ENCODE results near the gene RNF13.
"Not testable (repeated sequence)": the region's sequence is repeated elsewhere in the genome, so short reads cannot be mapped to it uniquely, and the experiment has no call there.

Gene RNF13

DNA sequence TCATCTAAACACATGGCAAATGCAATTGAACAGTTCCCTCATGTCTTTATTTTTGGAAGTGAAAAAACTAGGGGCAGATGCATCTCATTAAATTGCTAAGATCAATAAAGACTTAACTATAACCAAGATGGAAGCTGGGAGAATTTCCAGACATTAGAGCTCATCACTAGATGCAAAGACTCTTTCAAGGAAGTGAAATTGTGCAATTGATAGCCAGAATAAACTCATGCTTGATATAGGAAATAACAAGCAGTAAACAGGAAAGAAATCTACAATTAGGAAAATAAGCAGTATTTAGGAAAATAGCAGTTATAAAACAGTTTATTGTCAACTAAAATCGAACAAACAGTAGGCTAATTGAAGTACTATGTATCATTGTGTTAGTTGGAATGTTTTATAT, 11.8 kb upstream of the RNF13 start:
- DNase-seq (ENCODE audit: low spot score): no peak

DNA sequence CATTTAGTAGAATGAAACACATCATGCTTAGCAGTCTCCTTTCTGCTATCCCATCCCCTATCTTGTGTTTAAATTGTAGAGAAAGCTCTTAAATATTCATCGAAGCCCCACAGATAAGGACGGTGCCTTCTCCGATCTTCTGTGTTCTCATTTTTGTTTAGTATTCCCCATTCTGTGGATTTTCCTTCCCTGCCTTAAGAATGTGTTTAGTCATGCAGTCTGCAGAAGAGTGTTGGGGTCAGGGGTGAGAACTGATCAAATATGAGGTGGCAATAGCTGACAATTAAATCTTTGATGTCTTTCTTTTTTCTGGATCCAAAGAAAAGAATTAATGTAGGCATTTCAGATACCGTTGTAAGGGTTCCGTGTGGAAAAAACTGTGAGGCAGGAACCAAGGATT, 11.4 kb upstream of the RNF13 start:
- no peak for DNase-seq (ENCODE audit: low spot score)

DNA sequence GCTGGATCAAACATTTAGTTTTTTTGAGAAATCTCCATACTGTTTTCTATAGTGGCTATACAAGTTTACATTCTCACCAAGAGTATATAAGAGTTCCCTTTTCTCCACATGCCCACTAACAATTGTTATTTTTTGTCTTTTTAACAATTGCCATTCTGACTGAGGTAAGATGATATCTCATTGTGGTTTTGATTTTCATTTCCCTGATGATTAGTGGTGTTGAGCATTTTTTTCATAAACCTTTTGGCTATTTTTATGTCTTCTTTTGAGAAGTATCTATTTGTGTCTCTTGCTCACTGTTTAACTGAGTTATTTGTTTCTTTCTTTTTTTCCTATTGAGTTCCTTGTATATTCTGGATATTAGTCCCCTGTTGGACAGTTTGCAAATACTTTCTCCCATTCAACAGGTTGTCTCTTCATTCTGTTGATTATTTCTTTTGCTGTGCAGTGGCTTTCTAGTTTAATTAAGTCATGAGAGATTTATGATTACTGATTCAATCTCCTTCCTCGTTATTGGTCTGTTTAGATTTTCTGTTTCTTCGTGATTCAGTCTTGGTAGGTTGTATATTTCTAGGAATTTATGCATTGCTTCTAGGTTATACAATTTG, 6.7 kb upstream of the RNF13 start:
- DNase-seq (ENCODE audit: low spot score): no peak

DNA sequence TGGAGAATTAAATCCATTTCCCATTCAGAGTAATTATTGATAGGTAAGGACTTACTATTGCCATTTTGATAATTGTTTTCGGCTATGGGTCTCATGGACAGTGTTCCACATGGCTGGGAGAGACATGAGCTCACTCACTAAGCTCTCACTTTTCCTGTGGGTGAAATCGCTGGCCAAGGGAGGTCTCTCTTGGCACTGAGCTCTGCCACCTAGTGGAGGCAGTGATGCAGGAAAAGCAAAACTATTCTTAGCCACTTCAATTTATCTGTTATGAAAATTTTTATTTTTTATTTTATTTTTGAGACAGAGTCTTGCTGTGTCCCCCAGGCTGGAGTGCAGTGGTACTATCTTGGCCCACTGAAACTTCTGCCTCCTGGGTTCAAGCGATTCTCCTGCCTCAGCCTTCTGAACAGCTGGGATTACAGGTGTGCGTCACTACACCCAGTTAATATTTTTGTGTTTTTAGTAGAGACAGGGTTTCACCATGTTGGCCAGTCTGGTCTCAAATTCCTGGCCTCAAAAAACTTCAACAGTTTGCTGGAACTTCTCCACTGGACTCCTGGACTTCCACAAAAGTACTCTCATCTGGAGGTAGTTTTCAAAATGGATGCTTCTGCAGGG, 4.7 kb upstream of the RNF13 start:
- peak; percentile 69 for DNase-seq (ENCODE audit: low spot score)

DNA sequence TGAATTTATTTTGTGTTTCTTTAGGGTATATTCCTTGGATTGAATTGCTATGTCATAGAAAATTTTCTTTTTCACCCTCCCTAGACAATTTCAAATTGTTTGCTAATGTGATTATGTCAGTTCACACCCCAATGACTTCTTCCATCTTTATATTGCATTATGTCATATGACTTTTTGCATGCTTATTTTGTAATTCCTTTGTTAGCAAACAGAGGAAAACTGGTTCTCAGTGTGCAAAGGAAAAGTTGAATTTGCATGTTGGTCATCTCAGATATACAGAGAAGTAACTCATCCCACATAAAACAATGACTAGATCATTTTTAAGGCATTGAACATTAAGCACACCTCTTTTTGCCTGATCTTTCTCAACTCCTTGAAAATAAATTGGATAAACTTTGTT, 3.3 kb upstream of the RNF13 start:
- DNase-seq (ENCODE audit: low spot score): no peak

DNA sequence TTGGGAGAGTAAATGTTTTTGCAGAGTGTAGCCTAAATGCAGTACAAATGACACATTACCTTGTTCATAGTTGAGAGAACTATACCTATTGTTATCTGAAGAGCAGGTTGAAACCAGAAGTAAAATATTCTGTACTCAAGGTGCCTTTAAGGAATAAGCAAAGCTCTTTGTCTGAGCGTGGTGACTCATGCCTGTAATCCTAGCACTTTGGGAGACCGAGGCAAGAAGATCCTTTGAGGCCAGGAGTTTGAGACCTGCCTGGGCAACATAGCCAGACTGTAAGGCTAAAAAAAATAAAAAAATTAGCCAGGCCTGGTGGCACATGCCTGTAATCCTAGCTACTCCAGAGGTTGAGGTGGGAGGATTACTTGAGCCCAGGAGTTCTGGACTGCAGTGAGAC, 2.2 kb upstream of the RNF13 start:
- no peak for DNase-seq (ENCODE audit: low spot score)

DNA sequence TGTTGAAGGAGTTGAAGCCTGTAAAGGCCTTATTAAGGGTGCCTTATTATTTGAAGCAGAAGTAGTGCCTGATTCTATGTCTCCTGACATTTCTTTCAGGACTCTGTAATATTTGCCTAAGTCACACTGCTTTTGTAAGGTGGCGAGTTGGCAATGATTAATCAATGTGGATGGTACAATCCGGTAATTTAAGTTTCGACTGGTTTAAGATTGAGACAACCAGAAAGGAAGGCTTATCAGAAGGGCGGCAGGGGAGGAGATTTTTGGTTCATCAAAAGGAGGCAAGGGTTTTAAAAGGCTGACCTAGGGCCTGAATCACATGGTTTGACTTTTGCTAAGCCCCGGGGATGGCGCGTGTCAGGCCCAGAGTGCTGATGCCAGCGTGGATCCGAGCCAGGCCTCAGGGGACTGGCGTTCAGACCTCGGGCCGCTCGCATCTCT, 830 bp upstream of the RNF13 start:
- no peak for DNase-seq (ENCODE audit: low spot score)

DNA sequence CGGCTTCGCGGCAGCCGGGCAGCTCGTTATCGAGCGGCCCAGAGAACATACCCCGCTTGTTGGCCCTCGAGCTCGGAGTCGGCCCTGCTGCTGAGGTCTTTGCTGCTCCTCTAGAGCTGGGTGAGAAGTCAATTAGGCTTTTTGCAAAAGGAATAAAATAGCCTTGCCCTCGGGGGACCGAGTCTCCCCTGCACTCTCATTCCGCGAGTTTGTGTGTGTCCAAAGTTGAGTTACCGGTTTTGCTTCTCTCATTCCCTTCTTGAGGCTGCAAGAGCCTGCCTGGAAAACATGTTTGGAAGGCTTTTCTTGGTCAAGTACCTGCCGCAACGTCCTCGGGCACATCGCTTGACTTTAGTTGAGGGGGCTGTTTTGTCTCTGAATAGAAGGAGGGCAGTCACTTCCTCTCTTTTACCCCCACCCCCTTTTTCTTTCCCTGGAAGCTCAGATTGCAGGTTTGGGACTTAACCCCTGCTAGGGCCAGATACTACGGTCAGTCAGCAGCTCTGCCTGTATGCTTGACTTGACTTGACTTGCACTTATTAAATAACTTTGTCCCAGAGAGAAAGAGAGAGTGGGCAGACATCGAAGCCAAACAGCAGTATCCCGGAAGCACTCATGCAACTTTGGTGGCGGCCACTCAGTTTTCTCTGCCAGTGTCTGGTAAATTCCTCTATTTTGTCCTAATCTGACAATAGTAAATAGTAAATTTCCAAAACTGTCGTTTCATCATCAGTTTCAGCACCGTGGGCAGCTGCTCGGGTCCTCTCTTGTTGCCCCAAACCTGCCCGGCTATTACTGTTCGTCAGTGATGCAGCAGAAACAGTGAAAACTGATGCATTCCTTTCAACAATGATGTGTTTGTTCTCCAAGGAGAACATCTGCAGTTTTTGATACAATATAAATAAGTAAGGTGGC, 609 bp downstream of the RNF13 start:
- peak; percentile 56 for DNase-seq (ENCODE audit: low spot score)

DNA sequence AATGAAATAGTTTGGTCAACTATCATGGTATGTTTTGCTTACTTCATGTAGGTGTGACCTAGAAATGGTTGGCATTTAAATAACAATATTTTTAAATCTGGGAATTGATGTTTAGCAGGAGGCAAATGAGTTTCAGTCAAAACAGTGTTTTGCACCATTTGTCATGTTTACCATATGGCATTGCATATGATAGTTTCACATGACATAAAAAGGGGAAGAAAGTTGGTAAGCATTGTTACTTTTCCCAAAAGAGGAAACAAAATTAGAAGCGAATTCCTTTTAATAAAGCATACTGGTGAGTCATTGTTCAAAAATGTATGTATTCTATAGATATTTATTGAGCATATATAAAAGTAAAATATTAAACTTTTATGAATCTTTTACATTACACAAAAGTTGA, 2.3 kb downstream of the RNF13 start:
- no peak for DNase-seq (ENCODE audit: low spot score)

DNA sequence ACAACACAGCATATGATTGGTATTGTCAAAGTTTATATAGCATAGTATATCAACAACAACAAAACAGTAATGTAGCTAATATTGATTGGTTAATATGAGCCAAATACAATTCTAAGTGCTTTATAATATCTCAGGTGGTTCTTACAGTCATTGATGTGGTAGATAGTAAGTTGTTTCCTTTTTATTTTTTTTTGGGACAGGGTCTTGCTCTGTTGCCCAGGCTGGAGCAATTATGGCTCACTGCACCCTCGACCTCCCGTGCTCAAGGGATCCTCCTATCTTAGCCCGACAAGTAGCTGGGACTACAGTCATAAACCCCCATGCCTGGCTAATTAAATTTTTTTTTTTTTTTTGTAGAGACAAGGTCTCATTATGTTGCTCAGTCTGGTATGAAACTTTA, 2.7 kb downstream of the RNF13 start:
- DNase-seq (ENCODE audit: low spot score): no peak

DNA sequence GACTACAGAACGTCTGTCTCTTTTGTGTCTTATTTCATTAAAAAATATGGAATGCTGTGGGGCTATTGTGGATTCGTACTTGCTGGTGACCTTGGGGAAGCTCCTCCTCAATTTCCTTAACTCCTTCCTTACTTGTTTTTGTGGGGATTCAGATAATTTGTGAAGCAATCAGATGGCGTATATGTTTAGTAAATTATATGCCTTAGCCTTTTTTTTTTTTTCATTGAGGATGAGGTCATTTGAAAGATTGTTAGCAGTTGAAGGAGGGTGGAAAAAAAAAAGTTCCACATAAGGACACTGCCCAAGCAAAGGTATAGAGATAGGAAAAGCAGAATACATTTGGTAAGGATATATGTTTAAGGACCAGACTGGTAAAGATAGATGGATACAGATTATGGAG, 3.3 kb downstream of the RNF13 start:
- no peak for DNase-seq (ENCODE audit: low spot score)

DNA sequence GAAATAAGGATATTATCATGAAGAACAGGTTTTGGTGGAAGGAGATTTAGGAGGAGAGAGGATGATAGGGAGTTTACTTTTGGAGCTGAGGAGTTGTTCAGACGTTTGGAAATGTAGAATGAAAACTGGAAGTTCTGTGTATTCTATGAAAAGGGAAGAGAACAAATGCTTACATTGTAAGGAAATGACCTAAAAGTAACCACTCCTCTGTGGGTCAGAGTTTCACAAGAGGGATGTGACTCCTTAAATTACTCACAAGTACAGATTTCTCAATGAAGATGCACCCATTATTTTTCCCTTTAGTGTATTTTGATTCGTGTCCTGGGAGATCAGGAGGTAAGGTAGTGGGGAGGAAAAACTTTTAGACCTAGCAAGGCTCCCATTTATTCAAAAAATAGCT, 4.0 kb downstream of the RNF13 start:
- no peak for DNase-seq (ENCODE audit: low spot score)

DNA sequence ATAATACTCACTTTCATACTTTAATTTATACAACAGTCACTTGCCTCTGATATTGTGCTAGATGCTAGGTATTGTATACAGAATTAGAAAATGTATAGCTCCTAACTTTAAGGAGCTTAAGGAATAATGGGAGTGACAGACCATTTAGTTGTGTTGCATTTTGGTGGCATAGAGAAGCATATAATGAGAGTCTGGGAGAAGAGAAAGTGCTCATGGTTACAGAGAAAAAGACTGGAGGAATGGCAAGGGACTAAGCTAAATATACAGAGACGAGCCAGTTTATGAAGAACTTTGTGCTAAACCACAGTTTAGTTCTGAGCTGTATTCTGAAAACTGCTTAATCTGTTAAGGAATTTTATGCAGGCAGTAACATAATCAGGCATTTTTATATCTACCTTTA, 6.4 kb downstream of the RNF13 start:
- DNase-seq (ENCODE audit: low spot score): no peak

DNA sequence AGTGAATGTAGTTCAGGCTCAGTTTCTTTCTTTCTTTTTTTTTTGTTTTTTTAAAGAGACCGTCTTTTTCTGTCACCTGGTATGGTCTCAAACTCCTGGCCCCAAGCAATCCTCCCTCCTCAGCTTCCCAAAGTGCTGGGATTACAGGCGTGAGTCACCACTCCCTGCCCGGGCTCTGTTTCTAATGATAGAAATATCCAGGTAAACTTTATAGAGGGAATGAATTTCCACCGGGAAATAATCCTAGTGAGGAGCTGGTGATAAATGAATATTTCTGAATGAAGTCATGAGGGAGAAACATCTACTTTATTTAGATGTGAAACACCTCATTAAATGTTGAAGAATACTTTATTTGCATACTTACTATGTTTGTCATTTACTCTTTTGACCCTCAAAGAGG, 7.2 kb downstream of the RNF13 start:
- no peak for DNase-seq (ENCODE audit: low spot score)

DNA sequence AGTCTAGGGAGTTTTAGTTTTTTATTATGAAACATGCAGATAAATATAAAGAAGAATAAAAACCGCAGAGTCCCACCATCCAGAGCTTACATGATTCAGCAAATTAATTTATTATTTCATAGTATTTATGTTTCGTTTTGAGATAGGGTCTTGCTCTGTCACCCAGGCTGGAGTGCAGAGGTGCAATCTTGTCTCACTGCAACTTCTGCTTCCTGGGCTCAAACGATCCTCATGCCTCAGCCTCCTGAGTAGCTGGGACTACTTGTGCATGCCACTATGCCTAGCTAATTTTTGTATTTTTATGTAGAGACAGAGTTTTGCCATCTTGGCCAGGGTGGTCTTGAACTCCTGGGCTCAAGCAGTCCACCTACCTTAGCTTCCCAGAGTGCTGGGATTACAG, 13.6 kb downstream of the RNF13 start:
- DNase-seq (ENCODE audit: low spot score): no peak

DNA sequence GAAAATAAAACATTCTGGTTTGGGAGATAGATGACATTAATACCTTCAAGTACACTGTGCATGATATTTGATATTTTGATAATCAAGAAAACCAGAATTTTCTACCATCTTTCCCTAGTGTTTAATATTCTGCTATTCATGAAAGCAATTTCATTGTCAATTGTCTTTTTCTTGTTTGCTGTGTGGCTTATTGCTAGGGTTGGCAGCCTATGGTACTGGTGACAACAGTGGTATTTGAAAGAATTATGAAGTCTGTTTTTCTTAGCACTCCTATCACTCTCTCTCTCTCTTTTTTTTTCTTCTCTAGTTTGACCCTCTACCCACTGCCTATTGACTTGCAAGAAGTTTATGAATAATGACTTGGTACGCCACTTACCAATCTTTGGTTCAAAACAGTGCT, 15.4 kb downstream of the RNF13 start:
- DNase-seq (ENCODE audit: low spot score): no peak

DNA sequence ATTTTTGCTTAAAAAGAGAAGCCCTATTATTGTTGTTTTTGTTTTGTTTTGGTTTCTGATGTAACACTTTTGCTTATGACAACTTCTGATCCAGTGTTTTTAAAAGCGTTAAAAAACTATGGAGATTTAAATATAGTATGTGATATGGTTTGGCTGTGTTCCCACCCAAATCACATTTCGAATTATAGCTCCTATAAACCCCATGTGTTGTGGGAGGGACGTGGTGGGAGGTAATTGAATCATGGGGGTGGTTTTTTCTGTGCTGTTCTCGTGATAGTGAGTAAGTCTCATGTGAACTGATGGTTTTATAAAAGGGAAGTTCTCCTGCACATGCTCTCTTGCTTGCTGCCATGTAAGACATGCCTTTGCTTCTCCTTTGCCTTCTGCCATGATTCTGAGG, 16.6 kb downstream of the RNF13 start:
- not testable (repeated sequence) for DNase-seq (ENCODE audit: low spot score)

DNA sequence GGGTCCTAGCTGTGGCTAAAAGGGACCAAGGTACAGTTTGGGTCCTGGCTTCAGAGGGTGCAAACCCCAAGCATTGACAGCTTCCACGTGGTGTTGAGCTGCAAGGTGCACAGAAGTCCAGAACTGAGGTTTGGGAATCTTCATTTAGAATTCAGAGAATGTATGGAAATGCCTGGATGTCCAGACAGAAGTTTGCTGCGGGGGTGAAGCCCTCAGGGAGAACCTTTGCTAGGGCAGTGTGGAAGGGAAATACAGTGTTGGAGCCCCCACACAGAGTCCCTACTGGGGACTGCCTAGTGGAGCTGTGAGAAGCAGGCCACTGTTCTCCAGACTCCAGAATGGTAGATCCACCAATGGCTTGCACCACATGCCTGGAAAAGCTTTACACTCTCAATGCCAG, 17.9 kb downstream of the RNF13 start:
- DNase-seq (ENCODE audit: low spot score): no peak

DNA sequence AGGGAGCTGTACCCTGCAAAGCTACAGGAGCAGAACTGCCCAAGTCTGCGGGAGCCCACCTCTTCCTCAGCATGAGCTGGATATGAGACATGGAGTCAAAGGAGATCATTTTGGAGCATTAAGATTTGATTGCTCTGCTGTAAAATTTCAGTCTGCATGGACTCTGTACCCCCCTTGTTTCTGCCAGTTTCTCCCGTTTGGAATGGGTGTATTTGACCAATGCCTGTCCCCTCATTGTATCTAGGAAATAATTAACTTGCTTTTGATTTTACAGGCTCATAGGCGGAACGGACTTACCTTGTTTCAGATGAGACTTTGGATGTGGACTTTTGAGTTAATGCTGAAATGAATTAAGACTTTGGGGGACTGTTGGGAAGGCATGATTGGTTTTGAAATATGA, 18.3 kb downstream of the RNF13 start:
- no peak for DNase-seq (ENCODE audit: low spot score)

DNA sequence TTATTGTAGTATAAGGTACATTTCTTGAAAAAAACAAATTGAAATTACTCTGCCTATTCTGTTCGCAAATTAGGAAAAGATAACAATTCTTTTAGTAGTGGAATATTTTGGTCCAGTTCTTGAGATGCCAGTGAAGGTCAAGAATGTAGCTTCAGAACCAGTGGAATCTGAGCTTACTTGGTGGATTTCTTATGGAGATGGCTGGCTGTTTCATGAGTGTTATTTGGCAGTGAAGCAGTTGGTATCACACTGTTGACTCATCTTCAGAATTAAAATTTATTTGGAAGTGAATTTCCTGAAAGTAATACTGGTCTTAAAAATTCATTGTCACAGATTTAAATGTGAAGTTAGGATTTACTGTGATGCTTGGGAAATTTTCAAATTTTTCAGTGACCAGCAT, 19.1 kb downstream of the RNF13 start:
- no peak for DNase-seq (ENCODE audit: low spot score)

DNA sequence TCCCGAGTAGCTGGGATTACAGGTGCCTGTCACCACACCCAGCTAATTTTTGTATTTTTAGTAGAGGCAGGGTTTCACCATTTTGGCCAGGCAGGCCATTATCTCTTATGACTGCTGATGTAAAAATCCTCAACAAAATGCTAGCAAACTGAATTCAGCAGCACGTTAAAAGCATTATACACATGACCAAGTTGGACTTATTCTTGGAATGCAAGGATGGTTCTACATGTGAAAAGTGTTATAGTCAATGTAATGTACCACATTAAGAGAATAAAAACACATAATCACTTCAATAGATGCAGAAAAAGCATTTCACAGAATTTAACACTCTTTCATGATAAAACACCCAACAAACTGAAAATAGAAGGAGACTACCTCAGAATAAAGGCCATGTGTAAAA, 20.2 kb downstream of the RNF13 start:
- no peak for DNase-seq (ENCODE audit: low spot score)

DNA sequence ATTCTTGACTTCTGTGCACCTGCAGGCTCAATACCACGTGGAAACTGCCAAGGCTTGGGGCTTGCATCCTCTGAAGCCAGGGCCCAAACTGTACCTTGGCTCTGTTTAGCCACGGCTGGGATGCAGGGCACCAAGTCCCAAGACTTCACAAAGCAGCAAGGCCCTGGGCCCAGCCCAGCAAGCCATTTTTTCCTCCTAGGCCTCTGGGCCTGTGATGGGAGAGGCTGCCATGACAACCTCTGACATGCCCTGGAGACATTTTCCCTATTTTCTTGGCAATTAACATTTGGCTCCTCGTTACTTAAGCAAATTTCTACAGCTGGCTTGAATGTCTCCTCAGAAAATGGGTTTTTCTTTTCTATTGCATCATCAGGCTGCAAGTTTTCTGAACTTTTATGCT, 25.5 kb downstream of the RNF13 start:
- DNase-seq (ENCODE audit: low spot score): not testable (repeated sequence)

DNA sequence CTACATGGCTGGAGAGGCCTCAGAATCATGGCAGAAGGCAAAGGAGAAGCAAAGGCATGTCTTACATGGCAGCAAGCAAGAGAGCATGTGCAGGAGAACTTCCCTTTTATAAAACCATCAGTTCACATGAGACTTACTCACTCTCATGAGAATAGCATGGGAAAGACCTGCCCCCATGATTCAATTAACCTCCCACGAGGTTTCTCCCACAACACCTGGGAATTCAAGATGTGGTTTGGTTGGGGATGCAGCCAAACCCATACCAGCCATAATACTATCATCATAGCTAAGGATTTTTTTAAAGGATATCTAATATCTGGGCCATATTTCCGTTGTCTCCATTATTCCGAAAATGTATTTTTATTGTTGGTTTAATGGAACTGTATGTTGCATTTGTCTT, 26.5 kb downstream of the RNF13 start:
- DNase-seq (ENCODE audit: low spot score): not testable (repeated sequence)
